ENCODE results near the gene DPP4. TPM values are rescaled to one million over a fixed set of nuclear protein-coding genes. Genes with fewer than 3 reads are reported as not detected.

Gene DPP4
- total RNA-seq, 2 donors from 2014 or later, result 36.8 to 76.0 TPM

DNA sequence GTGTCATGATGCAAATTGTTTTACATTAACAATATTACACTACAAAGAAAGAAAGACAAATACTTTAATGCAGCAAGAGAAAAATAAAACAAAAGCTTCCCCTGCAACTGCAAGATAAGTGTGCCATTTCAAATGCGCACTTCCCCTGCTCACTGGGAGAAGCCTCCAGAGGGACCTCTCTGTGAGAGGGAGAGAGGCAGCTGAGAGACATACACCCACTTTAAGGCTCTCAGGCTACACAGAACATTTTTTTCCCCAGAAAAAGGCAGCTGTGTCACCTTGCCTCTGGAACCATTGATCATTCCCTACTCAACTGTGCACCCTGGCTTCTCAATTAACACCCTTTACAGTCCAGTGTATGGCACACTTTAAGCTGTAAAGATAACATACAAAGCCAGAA, 75.2 kb downstream of the DPP4 start:
- DNase-seq (ENCODE audit: low spot score), result no peak
- 83% methylated on average over 1 of the region's 1 CpG for WGBS
- no peaks in the 10 kb centered on the region for H3K27me3 ChIP-seq (replicated peaks; ENCODE audit: insufficient read depth)
- H3K4me3 ChIP-seq, result no peak overlapping the region
- no peaks in the 10 kb centered on the region for H3K4me1 ChIP-seq (replicated peaks)
- H3K36me3 ChIP-seq, result no peaks in the 10 kb centered on the region
- H3K27ac ChIP-seq, result no peak overlapping the region
- no peaks in the 10 kb centered on the region for H3K9me3 ChIP-seq
- intact Hi-C loops (cut with DNase I), result no loop called here
- no peak for TF ChIP-seq POLR2A (IDR thresholded peaks at IDR 0.05)
- TF ChIP-seq, protein P1, sequence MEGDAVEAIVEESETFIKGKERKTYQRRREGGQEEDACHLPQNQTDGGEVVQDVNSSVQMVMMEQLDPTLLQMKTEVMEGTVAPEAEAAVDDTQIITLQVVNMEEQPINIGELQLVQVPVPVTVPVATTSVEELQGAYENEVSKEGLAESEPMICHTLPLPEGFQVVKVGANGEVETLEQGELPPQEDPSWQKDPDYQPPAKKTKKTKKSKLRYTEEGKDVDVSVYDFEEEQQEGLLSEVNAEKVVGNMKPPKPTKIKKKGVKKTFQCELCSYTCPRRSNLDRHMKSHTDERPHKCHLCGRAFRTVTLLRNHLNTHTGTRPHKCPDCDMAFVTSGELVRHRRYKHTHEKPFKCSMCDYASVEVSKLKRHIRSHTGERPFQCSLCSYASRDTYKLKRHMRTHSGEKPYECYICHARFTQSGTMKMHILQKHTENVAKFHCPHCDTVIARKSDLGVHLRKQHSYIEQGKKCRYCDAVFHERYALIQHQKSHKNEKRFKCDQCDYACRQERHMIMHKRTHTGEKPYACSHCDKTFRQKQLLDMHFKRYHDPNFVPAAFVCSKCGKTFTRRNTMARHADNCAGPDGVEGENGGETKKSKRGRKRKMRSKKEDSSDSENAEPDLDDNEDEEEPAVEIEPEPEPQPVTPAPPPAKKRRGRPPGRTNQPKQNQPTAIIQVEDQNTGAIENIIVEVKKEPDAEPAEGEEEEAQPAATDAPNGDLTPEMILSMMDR (IDR thresholded peaks at IDR 0.05), result no peak
- no peak for TF ChIP-seq POLR2AphosphoS5 (IDR thresholded peaks at IDR 0.05)

DNA sequence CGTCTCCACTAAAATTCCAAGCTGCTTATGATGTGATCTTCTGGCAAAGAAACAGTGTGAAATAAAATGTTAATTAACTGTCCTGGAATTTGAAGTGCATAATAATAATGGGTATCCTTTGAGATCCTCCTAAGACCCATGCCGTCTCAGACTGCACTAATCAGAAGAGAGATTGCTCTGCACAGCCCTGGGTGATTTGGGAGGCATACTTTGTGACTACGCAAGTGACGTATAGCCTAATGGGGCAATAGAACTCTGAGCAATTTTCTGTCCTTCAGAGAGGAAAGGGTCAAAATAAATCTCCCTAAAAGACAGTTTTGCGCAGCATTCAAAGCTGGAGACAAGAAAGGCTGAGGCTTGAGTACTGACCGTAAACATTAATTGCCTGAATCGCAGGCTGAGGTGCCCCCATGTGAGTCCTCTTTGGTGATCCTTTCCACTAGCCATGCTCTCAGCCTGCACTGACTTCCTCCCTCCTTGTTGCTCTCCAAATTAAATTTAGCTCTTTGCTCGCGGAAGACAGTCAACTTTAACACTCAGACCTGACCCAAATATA, 76.0 kb downstream of the DPP4 start:
- Histone ChIP-seq H3K27ac (no peak overlapping the region), H3K4me1 (replicated peaks) (no peaks in the 10 kb centered on the region), H3K27me3 (replicated peaks; ENCODE audit: insufficient read depth) (no peaks in the 10 kb centered on the region), H3K4me3 (no peak overlapping the region), H3K36me3 (no peaks in the 10 kb centered on the region), H3K9me3 (no peaks in the 10 kb centered on the region)
- intact Hi-C loops (cut with DNase I), result no loop called here
- TF ChIP-seq POLR2AphosphoS5 (IDR thresholded peaks at IDR 0.05) (no peak), POLR2A (IDR thresholded peaks at IDR 0.05) (no peak)
- TF ChIP-seq, protein P1 (IDR thresholded peaks at IDR 0.05), result no peak
- WGBS, result 61% methylated on average over 9 of the region's 9 CpGs
- no peak for DNase-seq (ENCODE audit: low spot score)

DNA sequence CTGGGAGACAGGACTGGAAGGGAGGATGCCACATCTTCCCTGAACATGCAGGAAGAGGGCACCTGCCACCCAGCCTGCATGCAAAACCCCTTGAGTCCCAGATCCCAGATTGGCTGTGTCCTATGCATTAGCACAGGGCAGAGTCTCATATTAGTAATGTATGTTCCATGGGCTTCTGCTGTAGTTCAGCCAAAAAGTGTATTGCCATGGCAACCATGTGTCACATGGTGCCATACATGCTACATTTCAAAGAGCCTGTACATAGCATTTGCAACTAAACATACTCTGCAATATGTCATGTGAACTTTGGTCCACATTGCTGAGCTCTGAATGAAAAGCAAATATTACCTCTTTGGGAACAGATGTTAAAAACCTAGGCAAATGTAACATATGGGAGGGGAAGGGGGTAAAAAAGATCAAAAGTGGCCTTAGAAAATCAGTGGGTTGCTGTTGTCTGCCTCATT, 78.4 kb downstream of the DPP4 start:
- no peaks in the 10 kb centered on the region for H3K4me1 ChIP-seq (replicated peaks)
- H3K36me3 ChIP-seq, result no peaks in the 10 kb centered on the region
- no peak overlapping the region for H3K4me3 ChIP-seq
- no peaks in the 10 kb centered on the region for H3K27me3 ChIP-seq (replicated peaks; ENCODE audit: insufficient read depth)
- intact Hi-C loops (cut with DNase I), result no loop called here
- no peak for DNase-seq (ENCODE audit: low spot score)
- H3K9me3 ChIP-seq, result no peaks in the 10 kb centered on the region
- no peak overlapping the region for H3K27ac ChIP-seq
- TF ChIP-seq POLR2AphosphoS5 (IDR thresholded peaks at IDR 0.05), result no peak
- no peak for TF ChIP-seq POLR2A (IDR thresholded peaks at IDR 0.05)
- TF ChIP-seq, protein P1 (IDR thresholded peaks at IDR 0.05), result no peak

DNA sequence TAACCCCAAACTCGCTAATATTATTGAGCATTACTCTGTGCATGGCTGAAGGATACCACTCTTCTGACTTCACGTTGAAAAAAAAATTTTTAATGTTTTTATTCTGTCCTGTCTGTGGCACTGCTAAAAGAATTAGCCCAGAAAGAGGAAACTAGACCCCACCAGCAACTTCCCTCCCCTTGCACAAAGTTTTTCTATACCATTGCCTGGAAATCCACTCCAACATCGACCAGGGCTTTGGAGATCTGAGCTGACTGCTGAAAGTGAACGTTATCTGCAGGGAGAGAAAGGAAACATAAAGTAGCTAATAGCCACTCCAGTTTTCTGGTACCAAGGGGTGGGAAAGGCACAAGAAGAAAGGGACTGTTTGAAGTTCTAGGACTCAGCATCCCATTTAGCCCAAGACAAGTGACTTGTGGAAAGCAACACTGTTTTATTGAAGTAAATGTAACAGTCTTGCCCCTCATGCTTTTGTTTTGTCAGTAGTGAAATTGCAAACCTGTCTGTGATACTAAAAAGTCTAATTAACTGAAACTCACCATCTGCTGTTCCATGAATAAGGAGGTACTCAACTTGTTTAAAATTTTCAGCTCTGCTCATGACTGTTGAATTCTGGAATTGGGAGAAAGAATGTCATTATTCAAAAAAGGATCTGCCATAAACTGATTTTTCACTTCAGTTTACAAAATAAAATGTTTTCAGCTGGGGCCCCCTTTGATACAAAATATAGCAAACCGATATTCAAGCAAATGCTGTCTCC, 79.1 kb downstream of the DPP4 start:
- no peaks in the 10 kb centered on the region for H3K4me1 ChIP-seq (replicated peaks)
- intact Hi-C loops (cut with DNase I), result no loop called here
- no peak for DNase-seq (ENCODE audit: low spot score)
- no peaks in the 10 kb centered on the region for H3K9me3 ChIP-seq
- TF ChIP-seq POLR2AphosphoS5 (IDR thresholded peaks at IDR 0.05), result no peak
- TF ChIP-seq, protein P1 (IDR thresholded peaks at IDR 0.05), result no peak
- TF ChIP-seq POLR2A (IDR thresholded peaks at IDR 0.05), result no peak
- H3K36me3 ChIP-seq, result no peaks in the 10 kb centered on the region
- 61% methylated on average over 5 of the region's 5 CpGs for WGBS
- no peaks in the 10 kb centered on the region for H3K27me3 ChIP-seq (replicated peaks; ENCODE audit: insufficient read depth)
- H3K27ac ChIP-seq, result no peak overlapping the region
- H3K4me3 ChIP-seq, result no peak overlapping the region

DNA sequence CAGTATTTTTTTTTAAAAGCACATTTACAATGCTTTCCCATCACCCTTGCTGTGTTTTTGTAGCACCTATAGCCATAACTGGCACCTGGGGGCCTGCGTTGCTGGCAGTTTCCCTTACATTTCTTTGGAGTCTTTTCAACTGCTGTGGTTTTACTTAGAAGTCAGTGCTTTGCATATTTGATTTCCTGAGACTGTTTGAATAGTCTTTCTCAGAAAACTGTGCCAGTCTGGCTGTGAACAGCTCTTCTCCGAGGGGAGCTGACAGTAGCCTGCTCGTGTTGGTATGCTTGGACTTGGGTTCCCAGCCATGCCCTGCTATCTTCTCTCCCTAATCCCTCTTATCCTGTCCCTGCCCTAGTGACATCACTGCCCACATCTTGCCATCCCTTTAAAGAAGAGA, 81.5 kb downstream of the DPP4 start:
- no peak overlapping the region for H3K27ac ChIP-seq
- H3K4me1 ChIP-seq (replicated peaks), result no peaks in the 10 kb centered on the region
- DNase-seq (ENCODE audit: low spot score), result no peak
- 22% methylated on average over 3 of the region's 3 CpGs for WGBS
- no peaks in the 10 kb centered on the region for H3K9me3 ChIP-seq
- H3K36me3 ChIP-seq, result no peaks in the 10 kb centered on the region
- H3K4me3 ChIP-seq, result no peak overlapping the region
- H3K27me3 ChIP-seq (replicated peaks; ENCODE audit: insufficient read depth), result no peaks in the 10 kb centered on the region
- TF ChIP-seq POLR2AphosphoS5 (IDR thresholded peaks at IDR 0.05), result no peak
- TF ChIP-seq, protein P1 (IDR thresholded peaks at IDR 0.05), result no peak
- TF ChIP-seq POLR2A (IDR thresholded peaks at IDR 0.05), result no peak
- intact Hi-C loops (cut with DNase I), result no loop called here

All from prostate gland (tissue), 2 donors.